GM12878 (cell line): ENCODE measurements around the gene SLC39A13. TPM values are rescaled to one million over a fixed set of nuclear protein-coding genes. Genes with fewer than 3 reads are reported as not detected.

ENCODE experiments used
- ATAC-seq: fragments of 200-7000 bp; cut with Tn5 transposase; 3 replicates; pipeline ENCODE4 v1.9.1; 2020; ENCODE audit warnings: mild to moderate bottlenecking, moderate library complexity
- BruUV-seq: library from RNA; stranded (reverse); fragments of 400-500 nt; replicated peaks from 2 replicates; lab custom pipeline; 2021; lab: Mats Ljungman, UMichigan
- CTCF ChIA-PET: fragments of 300-600 bp; sonication (Branson Sonifier 250); formaldehyde crosslinking; extraction: SDS; loops from one replicate; lab custom pipeline; 2021; ENCODE audit warnings: inconsistent platforms; lab: Yijun Ruan, JAX
- POLR2A ChIA-PET: fragments of 350-600 bp; formaldehyde crosslinking; extraction: SDS; loops from one replicate; lab custom pipeline; 2021; ENCODE audit warnings: inconsistent platforms; lab: Charles Lee
- RAD21 ChIA-PET: fragments of 300-600 bp; sonication (Branson Sonifier 250); formaldehyde crosslinking; loops from one replicate; lab custom pipeline; 2023; ENCODE audit warnings: antibody characterized with exemption; ENCODE audit not compliant: unreplicated experiment; lab: Charles Lee
- SMC1A ChIA-PET: fragments of 300-600 bp; sonication (Branson Sonifier 250); formaldehyde crosslinking; loops from one replicate; lab custom pipeline; 2023; ENCODE audit not compliant: unreplicated experiment, uncharacterized antibody; lab: Charles Lee
- DNase-seq: peaks from one replicate; pipeline ENCODE4 v3.0.0-alpha.2; 2011; ENCODE audit warnings: low read depth, low spot score
- FAIRE-seq: peaks from 3 replicates; lab custom pipeline; 2011; peaks lifted over from hg19 to GRCh38; lab: Jason Lieb, UNC
- H2AFZ ChIP-seq: 2 replicates; pipeline ENCODE4 v1.6.0; 2011; ENCODE audit warnings: low read depth, low read length, control low read depth; ENCODE audit not compliant: control insufficient read depth
- H3K27ac ChIP-seq: 2 replicates; pipeline ENCODE4 v1.5.1; 2011; ENCODE audit warnings: control low read depth; ENCODE audit not compliant: control insufficient read depth, insufficient read depth
- H3K27me3 ChIP-seq, 2 experiments: replicated peaks in 1 of 2; 2 replicates each; pipeline versions ENCODE4 v1.6.0 to v1.6.1; 2011; ENCODE audit warnings: low read length in 1 of 2; ENCODE audit not compliant: control insufficient read depth in 2 of 2, insufficient read depth in 2 of 2
- H3K36me3 ChIP-seq, 2 experiments: 2 replicates each; pipeline ENCODE4 v1.5.1; 2011; ENCODE audit warnings: low read length in 1 of 2; ENCODE audit not compliant: control insufficient read depth in 2 of 2, insufficient read depth in 2 of 2
- H3K4me1 ChIP-seq: 2 replicates; pipeline ENCODE4 v1.6.1; 2011; ENCODE audit warnings: mild to moderate bottlenecking, low read length, moderate library complexity, mixed read lengths; ENCODE audit not compliant: control insufficient read depth, insufficient read depth
- H3K4me2 ChIP-seq: 2 replicates; pipeline ENCODE4 v1.6.0; 2011; ENCODE audit warnings: control low read depth; ENCODE audit not compliant: control insufficient read depth, insufficient read depth
- H3K4me3 ChIP-seq: fragments of 200-600 bp; sonication (generic); 2 replicates; pipeline ENCODE4 v1.5.1; 2016
- H3K79me2 ChIP-seq: 2 replicates; pipeline ENCODE4 v1.6.0; 2011; ENCODE audit warnings: low read length; ENCODE audit not compliant: control insufficient read depth, insufficient read depth
- H3K9ac ChIP-seq: 2 replicates; pipeline ENCODE4 v1.8.0; 2011; ENCODE audit warnings: low read length, control low read depth, mixed read lengths; ENCODE audit not compliant: control insufficient read depth, insufficient read depth
- H3K9me3 ChIP-seq: replicated peaks from 3 replicates; pipeline ENCODE4 v1.5.1; 2011; ENCODE audit warnings: mild to moderate bottlenecking, low read length; ENCODE audit not compliant: control insufficient read depth, insufficient read depth
- H4K20me1 ChIP-seq: 2 replicates; pipeline ENCODE4 v1.6.0; 2011; ENCODE audit not compliant: control insufficient read depth, insufficient read depth
- CBX5 ChIP-seq: sonication (generic); IDR thresholded peaks from 2 replicates; pipeline ENCODE4 v1.6.1; 2016; ENCODE audit warnings: low read depth, moderate library complexity, mild to moderate bottlenecking, inconsistent platforms
- CREB1 ChIP-seq: IDR thresholded peaks from 2 replicates; pipeline ENCODE4 v1.6.1; 2012; ENCODE audit warnings: low read depth, mild to moderate bottlenecking, inconsistent platforms
- HCFC1 ChIP-seq: fragments of 150-350 bp; IDR thresholded peaks from 2 replicates; pipeline ENCODE4 v1.6.1; 2014; ENCODE audit warnings: low read length
- MXI1 ChIP-seq: fragments of 150-350 bp; IDR thresholded peaks from 2 replicates; pipeline ENCODE4 v1.6.1; 2011; ENCODE audit warnings: low read depth, mild to moderate bottlenecking, inconsistent platforms, low read length, improper control_type of control experiment
- POLR2A ChIP-seq: IDR thresholded peaks from 2 replicates; pipeline ENCODE4 v1.6.1; 2011; ENCODE audit warnings: low read depth, mild to moderate bottlenecking, low read length
- POLR2AphosphoS5 ChIP-seq: IDR thresholded peaks from 2 replicates; pipeline ENCODE4 v1.6.1; 2011; ENCODE audit warnings: mild to moderate bottlenecking, low read length, inconsistent platforms
- SREBF2 ChIP-seq: IDR thresholded peaks from 2 replicates; pipeline ENCODE4 v1.6.1; 2012; ENCODE audit warnings: mild to moderate bottlenecking, low read length
- ZBED1 ChIP-seq: IDR thresholded peaks from 2 replicates; pipeline ENCODE4 v1.6.1; 2016; ENCODE audit warnings: borderline replicate concordance
- ZZZ3 ChIP-seq: IDR thresholded peaks from 2 replicates; pipeline ENCODE4 v1.6.1; 2011; ENCODE audit warnings: low read depth; ENCODE audit not compliant: control insufficient read depth, insufficient read length
- WGBS: methylation state at CpG from one replicate; pipeline ENCODE4 v1.1.6; 2016; ENCODE audit warnings: low lambda C conversion rate; ENCODE audit not compliant: insufficient replicate concordance, insufficient coverage; ENCODE audit errors: missing lambda C conversion rate; 5-methylcytosine and 5-hydroxymethylcytosine counted together
- in situ Hi-C: fragments of 300-500 bp; cut with MboI; formaldehyde crosslinking; loops from 9 replicates; pipeline ENCODE4 v1.14.3; 2018; ENCODE audit warnings: mixed read lengths
- intact Hi-C: fragments of 100-400 bp; cut with micrococcal nuclease; formaldehyde crosslinking; loops from one replicate; pipeline ENCODE4 v1.14.2; 2022; ENCODE audit not compliant: unreplicated experiment
- polyA plus RNA-seq, 11 experiments: library from polyadenylated mRNA; depleted of rRNA in 4 of 11; unstranded in 6 of 11; stranded (reverse) in 5 of 11; fragments of >200 nt; fragmentation: Nextera tagmentation in 4 of 11; fragmentation: Illumina TruSeq in 1 of 11; extraction: Ambion mirVana in 4 of 11; extraction: Trizol in 1 of 11; gene quantifications; 1 replicate in 1 of 11; 2 replicates in 10 of 11; pipeline versions ENCODE4 v1.2.1 to v1.2.3, GENCODE V29; 2011 to 2016; ENCODE audit warnings: inconsistent platforms in 2 of 11, missing spikeins in 2 of 11, low read depth in 1 of 11
- total RNA-seq, 4 experiments: library from RNA; depleted of rRNA in 3 of 4; stranded (reverse); fragments of >200 nt in 3 of 4; fragmentation: Illumina TruSeq in 1 of 4; extraction: Trizol in 1 of 4; gene quantifications; 2 replicates each; pipeline versions ENCODE4 v1.2.1 to v1.2.3, GENCODE V29; 2013 to 2021

SLC39A13 gene
- total and polyA plus RNA-seq, 10 of the 15 experiments (the other 5 are each of a cell fraction or from before 2014, with no cell fraction given): 0.23 to 19.8 (median 6.3) TPM

DNA sequence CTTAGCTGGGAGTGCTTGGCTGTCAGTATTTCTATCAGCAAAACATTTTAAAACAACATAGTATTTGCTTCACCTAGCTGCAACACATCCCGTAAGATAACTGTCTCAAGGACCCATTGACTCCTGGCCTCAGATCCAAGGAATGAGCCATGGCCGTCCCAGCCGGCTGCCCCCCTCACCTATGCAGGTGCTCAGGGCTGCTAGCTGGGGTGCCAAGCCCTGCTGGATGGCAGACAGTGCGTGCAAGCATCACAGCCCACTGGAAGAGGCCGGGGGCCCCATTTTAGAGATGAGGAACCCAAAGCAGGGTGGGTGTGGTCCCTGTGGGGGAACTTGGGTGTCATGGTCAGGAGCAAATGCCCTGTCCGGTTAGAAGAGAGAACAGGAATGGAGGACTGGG, 9.3 kb downstream of the SLC39A13 start:
- no peak overlapping the region for H3K4me2 ChIP-seq
- intact Hi-C loops: no loop called here
- ChIA-PET RAD21 (no interaction called here), SMC1A (no interaction called here), CTCF (no interaction called here), POLR2A (interaction anchor here (1.1 to 1.5 kb wide), 2 partner anchors 8 to 204 kb away, joined by 3 to 6 read pairs; no protein-coding TSS in a partner anchor)
- H3K9ac ChIP-seq: no peak overlapping the region
- BruUV-seq: no TSS peak
- no peaks in the 10 kb centered on the region for H3K27me3 ChIP-seq
- 90% methylated on average over 6 of the region's 6 CpGs for WGBS
- H2AFZ ChIP-seq: no peak overlapping the region
- no peaks in the 10 kb centered on the region for H3K4me1 ChIP-seq
- FAIRE-seq (no peak), DNase-seq (no peak), ATAC-seq (no peak)
- no peaks in the 10 kb centered on the region for H3K9me3 ChIP-seq
- H3K79me2 ChIP-seq: no peaks in the 10 kb centered on the region
- H4K20me1 ChIP-seq: no peaks in the 10 kb centered on the region
- TF ChIP-seq MXI1: no peak
- peak; percentile 34; the same call in 1 of the 2 replicates for TF ChIP-seq POLR2AphosphoS5
- TF ChIP-seq CBX5: no peak
- no peak for TF ChIP-seq CREB1
- no peak for TF ChIP-seq ZBED1
- TF ChIP-seq SREBF2: no peak
- TF ChIP-seq ZZZ3: no peak
- TF ChIP-seq POLR2A: peak; percentile 71
- no peak overlapping the region for H3K27ac ChIP-seq
- H3K36me3 ChIP-seq: peaks cover 11 to 28% of the 10 kb centered on the region in 2 experiments
- in situ Hi-C loops: no loop called here
- H3K4me3 ChIP-seq: no peak overlapping the region

DNA sequence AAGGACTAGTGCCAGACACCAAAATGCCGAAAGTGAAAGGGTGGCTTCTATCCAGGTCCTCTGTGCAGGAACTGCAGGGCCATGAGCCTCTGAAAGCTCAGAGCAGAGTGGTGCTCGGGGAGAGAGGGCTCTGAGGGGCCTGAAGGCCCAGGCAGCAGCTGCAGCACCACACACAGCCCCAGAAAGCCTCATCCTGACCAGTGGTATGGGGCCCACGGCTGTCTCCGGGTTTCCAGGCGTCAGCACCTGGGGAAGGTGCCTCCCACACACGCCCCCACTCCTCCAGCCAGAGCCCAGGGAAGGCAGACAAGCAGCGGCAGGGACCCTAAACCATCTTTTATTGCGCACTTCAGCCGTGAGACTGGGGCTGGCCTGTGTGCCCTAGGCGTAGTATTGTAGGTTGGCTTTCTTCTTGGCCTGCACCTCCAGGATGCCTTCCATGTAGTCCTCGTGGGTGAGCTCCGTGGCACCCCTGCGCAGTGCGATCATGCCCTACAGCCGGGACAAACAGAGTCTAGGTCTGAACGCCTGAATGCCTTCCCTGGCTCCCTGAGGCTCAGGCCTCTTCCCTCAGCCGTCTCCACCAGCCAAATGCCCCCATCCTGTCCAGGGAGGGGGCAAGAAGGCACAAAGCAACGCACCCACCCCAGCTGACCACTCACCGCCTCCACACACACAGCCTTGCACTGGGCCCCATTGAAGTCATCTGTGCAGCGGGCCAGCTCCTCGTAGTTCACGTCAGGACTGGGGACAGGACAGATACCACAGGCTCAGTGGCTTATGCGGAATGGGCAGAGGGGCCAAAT, 10.3 kb downstream of the SLC39A13 start:
- in situ Hi-C loops (no loop called here), intact Hi-C loops (no loop called here)
- no peaks in the 10 kb centered on the region for H4K20me1 ChIP-seq
- no peaks in the 10 kb centered on the region for H3K9me3 ChIP-seq
- WGBS: 89% methylated on average over 23 of the region's 23 CpGs
- H3K27ac ChIP-seq: no peak overlapping the region
- H3K27me3 ChIP-seq: no peaks in the 10 kb centered on the region
- no peak overlapping the region for H3K4me3 ChIP-seq
- no peaks in the 10 kb centered on the region for H3K79me2 ChIP-seq
- SMC1A ChIA-PET: interaction anchor here (0.6 kb wide), 1 partner anchor 936 kb away, joined by 3 read pairs; no protein-coding TSS in a partner anchor
- H3K4me1 ChIP-seq: no peaks in the 10 kb centered on the region
- POLR2A ChIA-PET: interaction anchor here (1.1 kb wide), 1 partner anchor 205 kb away, joined by 6 read pairs; no protein-coding TSS in a partner anchor
- RAD21 ChIA-PET: no interaction called here
- TSS peak; percentile 10 for BruUV-seq
- H2AFZ ChIP-seq: no peak overlapping the region
- ATAC-seq (no peak), FAIRE-seq (no peak)
- no peak overlapping the region for H3K9ac ChIP-seq
- H3K36me3 ChIP-seq: peaks cover 12 to 29% of the 10 kb centered on the region in 2 experiments
- TF ChIP-seq POLR2AphosphoS5: peak; percentile 15; the same call in 1 of the 2 replicates
- no peak for TF ChIP-seq HCFC1
- TF ChIP-seq, all 136 proteins: peak for 1
- CTCF ChIA-PET: no interaction called here
- H3K4me2 ChIP-seq: no peak overlapping the region
- DNase-seq: no peak
